ENCODE data around the gene SLC19A2. TPM values are rescaled to one million over a fixed set of nuclear protein-coding genes. Genes with fewer than 3 reads are reported as not detected.

Gene SLC19A2
- total RNA-seq, 4 donors from 2014 or later = 2.8 to 20.2 (median 14.9) TPM

- H3K4me3 ChIP-seq = peak within 1 kb of the TSS; percentile 18 to 46 (median 22)
- DNase-seq = peak; percentile 15
These were observed 58.6 kb downstream of the SLC19A2 start, which contains the start of gene CCDC181 for GRCh38 chr1:169427081-169427641. Gene CCDC181, minus strand, starts transcription at chr1:169427474. Its CDS starts 2,547 bp downstream, at chr1:169424927.

GRCh38 chr1:169426174-169426705 lies 59.5 kb downstream of the SLC19A2 start:
- H3K9me3 ChIP-seq = no peaks in the 10 kb centered on the region
- intact Hi-C loops (cut with DNase I; ENCODE audit: low total_unique reads) = no loop called here

More at GRCh38 chr1:169427081-169427641, 58.6 kb downstream of the SLC19A2 start, which contains the start of gene CCDC181:
- H3K27ac ChIP-seq = no peak within 1 kb of the TSS
- intact Hi-C loops (cut with DNase I; ENCODE audit: low total_unique reads) (no loop called here), in situ Hi-C loops (cut with MboI; ENCODE audit: low pct_ligation_motif_present in 1 of 4, low pct_unique_long_range_greater_than_20kb in 1 of 4, low sequenced_read_pairs in 3 of 4) (no loop called here)
- no peaks in the 10 kb centered on the region for H3K36me3 ChIP-seq
- WGBS, 2 donors (ENCODE audit: low coverage in 1 of 2) = 8% methylated on average over 9 to 29 of the region's 29 CpGs
- H3K27me3 ChIP-seq = peaks cover 72% of the 10 kb centered on the region
- no peaks in the 10 kb centered on the region for H3K9me3 ChIP-seq
- peaks cover 0 to 9% (median 4%) of the 10 kb centered on the region in 4 donors for H3K4me1 ChIP-seq
- TF ChIP-seq CTCF (IDR thresholded peaks at IDR 0.05) (no peak), POLR2AphosphoS5 (IDR thresholded peaks at IDR 0.05) (no peak), POLR2A (IDR thresholded peaks at IDR 0.05) (no peak), EP300 (IDR thresholded peaks at IDR 0.05; ENCODE audit: low read depth) (no peak)

GRCh38 chr1:169421309-169421708 lies 64.4 kb downstream of the SLC19A2 start:
- in situ Hi-C loops (cut with MboI; ENCODE audit: low pct_ligation_motif_present in 1 of 4, low pct_unique_long_range_greater_than_20kb in 1 of 4, low sequenced_read_pairs in 3 of 4) = no loop called here
- TF ChIP-seq EP300 (IDR thresholded peaks at IDR 0.05; ENCODE audit: low read depth) = no peak
- no peak for TF ChIP-seq POLR2AphosphoS5 (IDR thresholded peaks at IDR 0.05)
- TF ChIP-seq CTCF (IDR thresholded peaks at IDR 0.05) = no peak
- DNase-seq = no peak
- Histone ChIP-seq H3K27me3 (peaks cover 35% of the 10 kb centered on the region), H3K27ac (no peak overlapping the region), H3K4me1 (no peaks in the 10 kb centered on the region), H3K9me3 (no peaks in the 10 kb centered on the region), H3K36me3 (no peaks in the 10 kb centered on the region), H3K4me3 (no peak overlapping the region)
- WGBS, 2 donors (ENCODE audit: low coverage in 1 of 2) = 88 to 89% methylated on average over 5 of the region's 5 CpGs
- intact Hi-C loops (cut with DNase I; ENCODE audit: low total_unique reads) = no loop called here

More at GRCh38 chr1:169426174-169426705, 59.5 kb downstream of the SLC19A2 start:
- no peak for DNase-seq
- H3K4me1 ChIP-seq = peaks cover 0 to 9% (median 4%) of the 10 kb centered on the region in 4 donors
- no peaks in the 10 kb centered on the region for H3K36me3 ChIP-seq
- TF ChIP-seq EP300 (IDR thresholded peaks at IDR 0.05; ENCODE audit: low read depth) (no peak), CTCF (IDR thresholded peaks at IDR 0.05) (no peak), POLR2AphosphoS5 (IDR thresholded peaks at IDR 0.05) (no peak), POLR2A (IDR thresholded peaks at IDR 0.05) (no peak)
- H3K27me3 ChIP-seq = peaks cover 66% of the 10 kb centered on the region
- H3K4me3 ChIP-seq = no peak overlapping the region
- in situ Hi-C loops (cut with MboI; ENCODE audit: low pct_ligation_motif_present in 1 of 4, low pct_unique_long_range_greater_than_20kb in 1 of 4, low sequenced_read_pairs in 3 of 4) = no loop called here
- 63 to 72% methylated on average over 6 of the region's 6 CpGs for WGBS, 2 donors (ENCODE audit: low coverage in 1 of 2)
- H3K27ac ChIP-seq = no peak overlapping the region

GRCh38 chr1:169414952-169415351 lies 70.8 kb downstream of the SLC19A2 start:
- in situ Hi-C loops (cut with MboI; ENCODE audit: low pct_ligation_motif_present in 1 of 4, low pct_unique_long_range_greater_than_20kb in 1 of 4, low sequenced_read_pairs in 3 of 4) (no loop called here), intact Hi-C loops (cut with DNase I; ENCODE audit: low total_unique reads) (no loop called here)
- no peak for DNase-seq
- Histone ChIP-seq H3K4me1 (no peaks in the 10 kb centered on the region), H3K9me3 (peaks cover 6 to 7% of the 10 kb centered on the region in 2 donors), H3K27ac (no peak overlapping the region), H3K36me3 (no peaks in the 10 kb centered on the region), H3K27me3 (peaks cover 8% of the 10 kb centered on the region), H3K4me3 (no peak overlapping the region)
- TF ChIP-seq POLR2A (IDR thresholded peaks at IDR 0.05) (no peak), POLR2AphosphoS5 (IDR thresholded peaks at IDR 0.05) (no peak), CTCF (IDR thresholded peaks at IDR 0.05) (no peak), EP300 (IDR thresholded peaks at IDR 0.05; ENCODE audit: low read depth) (no peak)
- WGBS, 2 donors (ENCODE audit: low coverage in 1 of 2) = 91 to 96% methylated on average over 2 of the region's 2 CpGs

Small RNA genes lying within 50 kb of the gene (small RNA-seq; reads per million reads assigned to genes)
- gene AL021068.2 = 0 reads per million in 4 donors

Other genes with a start within 250 kb of the SLC19A2 start
- 10 to 100 TPM in 1 of 4 donors, 1 to 10 TPM in 3; 1.9 to 15.9 (median 8.3) TPM for gene NME7, start 118.1 kb downstream of the SLC19A2 start, total RNA-seq
- 10 to 100 TPM; 14.5 to 33.3 (median 28.1) TPM for gene BLZF1, start 117.7 kb downstream of the SLC19A2 start, total RNA-seq
- gene CCDC181, start 58.5 kb downstream of the SLC19A2 start, total RNA-seq = under 1 TPM in 2 of 4 donors, not detected in 2; 0.14 to 0.95 TPM
- gene F5, start 100.5 kb upstream of the SLC19A2 start, total RNA-seq = under 1 TPM in 3 of 4 donors, not detected in 1; 0.32 to 0.82 (median 0.37) TPM
- 1 to 10 TPM; 1.8 to 4.9 (median 2.2) TPM for gene SELP, start 144.2 kb upstream of the SLC19A2 start, total RNA-seq
- gene SELL, start 225.7 kb upstream of the SLC19A2 start, total RNA-seq = 1 to 10 TPM in 2 of 4 donors, under 1 TPM in 1, not detected in 1; 0.55 to 6.4 (median 2.9) TPM
- gene SELE, start 248.1 kb upstream of the SLC19A2 start, total RNA-seq = under 1 TPM in 2 of 4 donors, not detected in 2; 0.14 to 0.16 TPM